Mesenchymal stem cell (in vitro differentiated cells and primary cell): ENCODE results near the gene MBTPS1.
A peak's percentile ranks its signal among the peaks of the same experiment; 100 is the strongest.

Experiments
- DNase-seq: peaks from one replicate; pipeline ENCODE4 v3.0.0-alpha.2; 2013
- H2AFZ ChIP-seq: one replicate; pipeline ENCODE4 v1.6.1; 2013; ENCODE audit warnings: low read depth, mild to moderate bottlenecking, control low read depth, inconsistent platforms, low read length, moderate library complexity
- H2AK5ac ChIP-seq: 2 replicates; pipeline ENCODE4 v1.6.1; 2013; ENCODE audit warnings: low read length, moderate library complexity, mild to moderate bottlenecking, inconsistent platforms; ENCODE audit not compliant: severe bottlenecking
- H2BK120ac ChIP-seq: one replicate; pipeline ENCODE4 v1.6.1; 2013; ENCODE audit warnings: low read depth, mild to moderate bottlenecking, inconsistent platforms, low read length, moderate library complexity
- H2BK12ac ChIP-seq, 2 experiments: one replicate each; pipeline ENCODE4 v1.6.1; 2013; ENCODE audit warnings: inconsistent platforms in 2 of 2, low read length in 2 of 2, mild to moderate bottlenecking in 2 of 2, moderate library complexity in 2 of 2, control low read depth in 1 of 2
- H2BK15ac ChIP-seq: one replicate; pipeline ENCODE4 v1.6.1; 2013; ENCODE audit warnings: mild to moderate bottlenecking, low read depth, inconsistent platforms; ENCODE audit not compliant: poor library complexity, severe bottlenecking
- H2BK5ac ChIP-seq: 2 replicates; pipeline ENCODE4 v1.6.1; 2013; ENCODE audit warnings: low read depth, mild to moderate bottlenecking, low read length, control low read depth, inconsistent platforms; ENCODE audit not compliant: poor library complexity, severe bottlenecking
- H3K14ac ChIP-seq, 2 experiments: one replicate each; pipeline ENCODE4 v1.6.1; 2013; ENCODE audit warnings: inconsistent platforms in 2 of 2, low read length in 2 of 2, control low read depth in 1 of 2, mild to moderate bottlenecking in 1 of 2, moderate library complexity in 1 of 2
- H3K18ac ChIP-seq, 2 experiments: one replicate each; pipeline ENCODE4 v1.6.1; 2013; ENCODE audit warnings: inconsistent platforms in 2 of 2, low read length in 2 of 2, control low read depth in 1 of 2, low read depth in 1 of 2, mild to moderate bottlenecking in 1 of 2
- H3K23ac ChIP-seq, 2 experiments: one replicate each; pipeline ENCODE4 v1.6.1; 2013; ENCODE audit warnings: inconsistent platforms in 2 of 2, low read length in 2 of 2, mild to moderate bottlenecking in 2 of 2, moderate library complexity in 2 of 2, control low read depth in 1 of 2
- H3K27ac ChIP-seq: 2 replicates; pipeline ENCODE4 v1.5.1; 2013; ENCODE audit warnings: mild to moderate bottlenecking, moderate library complexity, low read length, control low read depth, inconsistent platforms; ENCODE audit not compliant: poor library complexity, severe bottlenecking
- H3K27me3 ChIP-seq, 2 experiments: 2 replicates each; pipeline versions ENCODE4 v1.6.1 to v1.7.0; 2013; ENCODE audit warnings: low read length in 2 of 2, mild to moderate bottlenecking in 2 of 2, moderate library complexity in 2 of 2, control low read depth in 1 of 2, inconsistent platforms in 1 of 2; ENCODE audit not compliant: control insufficient read depth in 1 of 2, insufficient read depth in 1 of 2
- H3K36me3 ChIP-seq, 2 experiments: 2 replicates each; pipeline versions ENCODE4 v1.6.1 to v1.7.0; 2013; ENCODE audit warnings: low read length in 2 of 2, control low read depth in 1 of 2, inconsistent platforms in 1 of 2, low read depth in 1 of 2, mild to moderate bottlenecking in 1 of 2; ENCODE audit not compliant: insufficient read depth in 2 of 2, control insufficient read depth in 1 of 2
- H3K4ac ChIP-seq, 2 experiments: one replicate each; pipeline ENCODE4 v1.6.1; 2013; ENCODE audit warnings: inconsistent platforms in 2 of 2, low read length in 2 of 2, mild to moderate bottlenecking in 2 of 2, moderate library complexity in 2 of 2, control low read depth in 1 of 2, low read depth in 1 of 2
- H3K4me1 ChIP-seq: 2 replicates; pipeline ENCODE4 v1.6.1; 2013; ENCODE audit warnings: low read depth, low read length, control low read depth; ENCODE audit not compliant: control insufficient read depth, insufficient read depth
- H3K4me2 ChIP-seq: 2 replicates; pipeline ENCODE4 v1.6.1; 2013; ENCODE audit warnings: low read length, mild to moderate bottlenecking, inconsistent platforms; ENCODE audit not compliant: poor library complexity, severe bottlenecking
- H3K4me3 ChIP-seq, 2 experiments: 2 replicates each; pipeline versions ENCODE4 v1.5.1 to v1.7.0; 2013; ENCODE audit warnings: low read length in 2 of 2, mild to moderate bottlenecking in 2 of 2, control low read depth in 1 of 2, low read depth in 1 of 2; ENCODE audit not compliant: insufficient read depth in 1 of 2
- H3K79me1 ChIP-seq: replicated peaks from 2 replicates; pipeline ENCODE4 v1.6.1; 2013; ENCODE audit warnings: mild to moderate bottlenecking, control low read depth, low read length, inconsistent platforms; ENCODE audit not compliant: poor library complexity, severe bottlenecking
- H3K9ac ChIP-seq: 2 replicates; pipeline ENCODE4 v1.7.0; 2013; ENCODE audit warnings: mild to moderate bottlenecking, low read length, moderate library complexity
- H3K9me3 ChIP-seq: 2 replicates; pipeline ENCODE4 v1.7.0; 2013; ENCODE audit warnings: mild to moderate bottlenecking, low read length; ENCODE audit not compliant: control insufficient read depth
- H4K8ac ChIP-seq: one replicate; pipeline ENCODE4 v1.6.1; 2013; ENCODE audit warnings: inconsistent platforms, mild to moderate bottlenecking, low read length, moderate library complexity
- H4K91ac ChIP-seq: one replicate; pipeline ENCODE4 v1.6.1; 2013; ENCODE audit warnings: mild to moderate bottlenecking, low read length, inconsistent platforms
- WGBS: methylation state at CpG from one replicate; pipeline ENCODE4 v1.1.7; 2013; ENCODE audit warnings: mixed read lengths; 5-methylcytosine and 5-hydroxymethylcytosine counted together

The MBTPS1 gene

GRCh38 chr16:84144209-84144858, 27.6 kb upstream of the MBTPS1 start:
- H3K36me3 ChIP-seq: no peaks in the 10 kb centered on the region
- no peak overlapping the region for H4K8ac ChIP-seq
- peak overlapping the region; percentile 87 for H3K9ac ChIP-seq
- H2AK5ac ChIP-seq: no peak overlapping the region
- H3K27ac ChIP-seq: no peak overlapping the region
- peaks cover 6% of the 10 kb centered on the region for H3K4me1 ChIP-seq
- H3K4me2 ChIP-seq: peak overlapping the region; percentile 81
- H3K4ac ChIP-seq: peak overlapping the region in 1 of 2 experiments; percentile 26
- H3K4me3 ChIP-seq: peak overlapping the region; percentile 91 to 96
- H3K27me3 ChIP-seq: peaks cover 6 to 15% of the 10 kb centered on the region in 2 experiments
- H3K9me3 ChIP-seq: no peaks in the 10 kb centered on the region
- H2BK12ac ChIP-seq: no peak overlapping the region
- H2BK5ac ChIP-seq: no peak overlapping the region
- H2BK120ac ChIP-seq: peak overlapping the region; percentile 80
- H2BK15ac ChIP-seq: no peak overlapping the region
- no peak overlapping the region for H4K91ac ChIP-seq
- peak overlapping the region in 1 of 2 experiments; percentile 32 for H3K23ac ChIP-seq
- peaks cover 14% of the 10 kb centered on the region for H3K79me1 ChIP-seq
- H2AFZ ChIP-seq: peak overlapping the region; percentile 57
- peak; percentile 41 for DNase-seq
- peak overlapping the region; percentile 87 to 95 for H3K18ac ChIP-seq
- WGBS: 2% methylated on average over 31 of the region's 39 CpGs
- H3K14ac ChIP-seq: no peak overlapping the region

- H3K4me1 ChIP-seq: peaks cover 9% of the 10 kb centered on the region
- H3K27me3 ChIP-seq: peaks cover 6 to 15% of the 10 kb centered on the region in 2 experiments
- H2AK5ac ChIP-seq: no peak overlapping the region
- H2BK120ac ChIP-seq: no peak overlapping the region
- H3K9me3 ChIP-seq: no peaks in the 10 kb centered on the region
- H3K36me3 ChIP-seq: no peaks in the 10 kb centered on the region
- H4K8ac ChIP-seq: no peak overlapping the region
- peak; percentile 12 for DNase-seq
- peak overlapping the region; percentile 25 to 91 for H3K4me3 ChIP-seq
- no peak overlapping the region for H3K18ac ChIP-seq
- no peak overlapping the region for H3K4ac ChIP-seq
- no peak overlapping the region for H3K27ac ChIP-seq
- H4K91ac ChIP-seq: peak overlapping the region; percentile 13
- H3K4me2 ChIP-seq: peak overlapping the region; percentile 81
- H3K23ac ChIP-seq: no peak overlapping the region
- peaks cover 19% of the 10 kb centered on the region for H3K79me1 ChIP-seq
- peak overlapping the region; percentile 87 for H3K9ac ChIP-seq
- no peak overlapping the region for H2BK15ac ChIP-seq
- 44% methylated on average over 10 of the region's 13 CpGs for WGBS
- no peak overlapping the region for H3K14ac ChIP-seq
- H2BK12ac ChIP-seq: no peak overlapping the region
- no peak overlapping the region for H2BK5ac ChIP-seq
- H2AFZ ChIP-seq: no peak overlapping the region
Measured at GRCh38 chr16:84143784-84144199, 27.1 kb upstream of the MBTPS1 start.

GRCh38 chr16:84143081-84143480, 26.3 kb upstream of the MBTPS1 start:
- H3K79me1 ChIP-seq: peaks cover 22% of the 10 kb centered on the region
- H3K27ac ChIP-seq: no peak overlapping the region
- H2AFZ ChIP-seq: no peak overlapping the region
- H3K4me2 ChIP-seq: no peak overlapping the region
- H3K4me1 ChIP-seq: peaks cover 11% of the 10 kb centered on the region
- WGBS: 100% methylated on average over 1 of the region's 1 CpG
- H4K91ac ChIP-seq: no peak overlapping the region
- H2AK5ac ChIP-seq: no peak overlapping the region
- H3K4ac ChIP-seq: no peak overlapping the region
- no peaks in the 10 kb centered on the region for H3K9me3 ChIP-seq
- no peak overlapping the region for H4K8ac ChIP-seq
- H3K23ac ChIP-seq: no peak overlapping the region
- no peak overlapping the region for H3K9ac ChIP-seq
- no peaks in the 10 kb centered on the region for H3K36me3 ChIP-seq
- no peak overlapping the region for H3K18ac ChIP-seq
- H2BK5ac ChIP-seq: no peak overlapping the region
- no peak overlapping the region for H2BK12ac ChIP-seq
- no peak for DNase-seq
- H3K14ac ChIP-seq: no peak overlapping the region
- H3K4me3 ChIP-seq: peak overlapping the region in 1 of 2 experiments; percentile 91
- H2BK120ac ChIP-seq: no peak overlapping the region
- peaks cover 6 to 13% of the 10 kb centered on the region in 2 experiments for H3K27me3 ChIP-seq
- H2BK15ac ChIP-seq: no peak overlapping the region

GRCh38 chr16:84141143-84141670, 24.5 kb upstream of the MBTPS1 start:
- no peak overlapping the region for H2AFZ ChIP-seq
- 78% methylated on average over 13 of the region's 13 CpGs for WGBS
- no peak for DNase-seq

More at GRCh38 chr16:84141143-84141670, 24.5 kb upstream of the MBTPS1 start:
- no peak overlapping the region for H3K4me3 ChIP-seq
- peaks cover 17% of the 10 kb centered on the region for H3K4me1 ChIP-seq
- no peak overlapping the region for H2BK15ac ChIP-seq
- H2BK12ac ChIP-seq: no peak overlapping the region
- H3K14ac ChIP-seq: no peak overlapping the region
- no peak overlapping the region for H3K27ac ChIP-seq
- H3K79me1 ChIP-seq: peaks cover 34% of the 10 kb centered on the region
- H3K9me3 ChIP-seq: no peaks in the 10 kb centered on the region
- no peak overlapping the region for H2BK120ac ChIP-seq
- no peak overlapping the region for H3K4me2 ChIP-seq
- H3K4ac ChIP-seq: no peak overlapping the region
- no peak overlapping the region for H4K91ac ChIP-seq
- H3K9ac ChIP-seq: no peak overlapping the region
- H3K27me3 ChIP-seq: peaks cover 1 to 2% of the 10 kb centered on the region in 2 experiments
- H3K36me3 ChIP-seq: no peaks in the 10 kb centered on the region
- H4K8ac ChIP-seq: no peak overlapping the region
- H3K18ac ChIP-seq: no peak overlapping the region
- no peak overlapping the region for H3K23ac ChIP-seq
- no peak overlapping the region for H2BK5ac ChIP-seq
- no peak overlapping the region for H2AK5ac ChIP-seq
